ENCODE results near the gene PRDM8.

PRDM8 gene

GRCh38 chr4:80184053-80184824 is 13.1 kb upstream of the PRDM8 start:
- peak; percentile 91 for DNase-seq (ENCODE audit: low read depth)

GRCh38 chr4:80184825-80185756 is 12.2 kb upstream of the PRDM8 start:
- no peak for DNase-seq (ENCODE audit: low read depth)

- DNase-seq (ENCODE audit: low read depth), result no peak
Observed at GRCh38 chr4:80185787-80186548, 11.3 kb upstream of the PRDM8 start.

- DNase-seq (ENCODE audit: low read depth), result no peak
Observed at GRCh38 chr4:80186676-80187075, 10.6 kb upstream of the PRDM8 start.

- no peak for DNase-seq (ENCODE audit: low read depth)
Observed at GRCh38 chr4:80187677-80188076, 9.6 kb upstream of the PRDM8 start.

- DNase-seq (ENCODE audit: low read depth), result no peak
Observed at GRCh38 chr4:80188457-80188800, 8.9 kb upstream of the PRDM8 start.

GRCh38 chr4:80188801-80189458 is 8.4 kb upstream of the PRDM8 start:
- no peak for DNase-seq (ENCODE audit: low read depth)

- DNase-seq (ENCODE audit: low read depth), result no peak
Observed at GRCh38 chr4:80189581-80189955, 7.7 kb upstream of the PRDM8 start.

GRCh38 chr4:80189956-80190677 is 7.2 kb upstream of the PRDM8 start:
- no peak for DNase-seq (ENCODE audit: low read depth)

GRCh38 chr4:80192252-80192866 is 4.9 kb upstream of the PRDM8 start:
- no peak for DNase-seq (ENCODE audit: low read depth)

- DNase-seq (ENCODE audit: low read depth), result no peak
Observed at GRCh38 chr4:80192937-80193336, 4.4 kb upstream of the PRDM8 start.

- no peak for DNase-seq (ENCODE audit: low read depth)
Observed at GRCh38 chr4:80195441-80196140, 1.7 kb upstream of the PRDM8 start.

GRCh38 chr4:80196259-80196921 is 913 bp upstream of the PRDM8 start:
- DNase-seq (ENCODE audit: low read depth), result no peak

GRCh38 chr4:80197601-80198440 is 518 bp downstream of the PRDM8 start:
- no peak for DNase-seq (ENCODE audit: low read depth)

- DNase-seq (ENCODE audit: low read depth), result no peak
Observed at GRCh38 chr4:80198441-80198837, 1.1 kb downstream of the PRDM8 start.

- DNase-seq (ENCODE audit: low read depth), result no peak
Observed at GRCh38 chr4:80199004-80199560, 1.8 kb downstream of the PRDM8 start.

GRCh38 chr4:80199947-80200346 is 2.6 kb downstream of the PRDM8 start:
- no peak for DNase-seq (ENCODE audit: low read depth)

Data from activated gamma-delta T cell treated with anti-CD3 and anti-CD28 coated beads, Interleukin-2, amount 50 U/mL, for 16 hours (primary cell).